ENCODE results near the gene ATRIP.

GRCh38 chr3:48501196-48501595 is 54.7 kb downstream of the ATRIP start:
- TF ChIP-seq CTCF (conservative IDR thresholded peaks at IDR 0.05) (no peak), ZFX (IDR thresholded peaks at IDR 0.05) (no peak)

All from C4-2B (cell line).